Lung (tissue), 12 donors: ENCODE data around the gene MC1R. TPM values are rescaled to one million over a fixed set of nuclear protein-coding genes. Genes with fewer than 3 reads are reported as not detected.

ENCODE experiments used
- ATAC-seq: fragments of 200-7000 bp; cut with Tn5 transposase; one replicate; pipeline ENCODE4 v1.9.1; 2020; ENCODE audit warnings: moderate number of reproducible peaks; ENCODE audit not compliant: insufficient read depth, low FRiP score
- DNase-seq, 3 donors: peaks; one replicate each; pipeline ENCODE4 v3.0.0-alpha.2; 2013 to 2017
- H3K27ac ChIP-seq, 2 donors: one replicate each; pipeline ENCODE4 v1.5.1; 2013; ENCODE audit warnings: mild to moderate bottlenecking in 2 of 2, moderate library complexity in 2 of 2, control low read depth in 1 of 2, inconsistent platforms in 1 of 2, low read depth in 1 of 2, low read length in 1 of 2
- H3K27me3 ChIP-seq, 3 donors: one replicate each; pipeline ENCODE4 v1.5.1; 2013; ENCODE audit warnings: low read length in 2 of 3; ENCODE audit not compliant: control insufficient read depth in 3 of 3, insufficient read depth in 3 of 3
- H3K36me3 ChIP-seq, 4 donors: one replicate each; pipeline ENCODE4 v1.5.1; 2013; ENCODE audit warnings: low read length in 4 of 4, mild to moderate bottlenecking in 1 of 4, moderate library complexity in 1 of 4; ENCODE audit not compliant: control insufficient read depth in 4 of 4, insufficient read depth in 4 of 4
- H3K4me1 ChIP-seq, 5 donors: one replicate each; pipeline ENCODE4 v1.5.1; 2013; ENCODE audit warnings: low read length in 5 of 5, mild to moderate bottlenecking in 2 of 5, moderate library complexity in 1 of 5; ENCODE audit not compliant: control insufficient read depth in 5 of 5, insufficient read depth in 5 of 5
- H3K4me3 ChIP-seq: one replicate; pipeline ENCODE4 v1.5.1; 2013; ENCODE audit warnings: mild to moderate bottlenecking, control low read depth, moderate library complexity
- H3K9ac ChIP-seq, 2 donors: one replicate each; pipeline ENCODE4 v1.5.1; 2013; ENCODE audit warnings: low read length in 2 of 2, control low read depth in 1 of 2; ENCODE audit not compliant: insufficient read depth in 1 of 2
- H3K9me3 ChIP-seq, 4 donors: one replicate each; pipeline ENCODE4 v1.5.1; 2013; ENCODE audit warnings: low read length in 3 of 4, mild to moderate bottlenecking in 1 of 4, moderate library complexity in 1 of 4; ENCODE audit not compliant: control insufficient read depth in 4 of 4, insufficient read depth in 3 of 4
- WGBS, 2 donors: extraction: QIAGEN DNeasy Blood & Tissue Kit; methylation state at CpG; one replicate each; pipeline ENCODE4 v1.1.7; 2013; 5-methylcytosine and 5-hydroxymethylcytosine counted together
- polyA plus RNA-seq, 2 donors: library from polyadenylated mRNA; stranded (reverse); fragments of 200-250 nt; gene quantifications; one replicate each; pipeline ENCODE4 v1.2.1, GENCODE V29; 2013
- total RNA-seq, 2 donors: library from RNA; depleted of rRNA in 1 of 2; stranded (reverse); fragments of >200 nt in 1 of 2; gene quantifications; one replicate each; pipeline ENCODE4 v1.2.1, GENCODE V29; 2014 to 2021
- TF ChIP-seq, protein P1 (sequence below): IDR thresholded peaks from 2 replicates; pipeline ENCODE4 v1.5.1; 2012; ENCODE audit warnings: mild to moderate bottlenecking; ENCODE audit errors: control extremely low read depth, extremely low read depth
- donor health status: control.
- donor health status: control.
- donor health status: Bipolar disorder and iron deficiency.
- donor health status: healthy.
- donor health status: DM: yes; HTN: yes; CAD: no.

Gene MC1R
- total and polyA plus RNA-seq, 4 donors: 2.9 to 7.1 (median 3.5) TPM

DNA sequence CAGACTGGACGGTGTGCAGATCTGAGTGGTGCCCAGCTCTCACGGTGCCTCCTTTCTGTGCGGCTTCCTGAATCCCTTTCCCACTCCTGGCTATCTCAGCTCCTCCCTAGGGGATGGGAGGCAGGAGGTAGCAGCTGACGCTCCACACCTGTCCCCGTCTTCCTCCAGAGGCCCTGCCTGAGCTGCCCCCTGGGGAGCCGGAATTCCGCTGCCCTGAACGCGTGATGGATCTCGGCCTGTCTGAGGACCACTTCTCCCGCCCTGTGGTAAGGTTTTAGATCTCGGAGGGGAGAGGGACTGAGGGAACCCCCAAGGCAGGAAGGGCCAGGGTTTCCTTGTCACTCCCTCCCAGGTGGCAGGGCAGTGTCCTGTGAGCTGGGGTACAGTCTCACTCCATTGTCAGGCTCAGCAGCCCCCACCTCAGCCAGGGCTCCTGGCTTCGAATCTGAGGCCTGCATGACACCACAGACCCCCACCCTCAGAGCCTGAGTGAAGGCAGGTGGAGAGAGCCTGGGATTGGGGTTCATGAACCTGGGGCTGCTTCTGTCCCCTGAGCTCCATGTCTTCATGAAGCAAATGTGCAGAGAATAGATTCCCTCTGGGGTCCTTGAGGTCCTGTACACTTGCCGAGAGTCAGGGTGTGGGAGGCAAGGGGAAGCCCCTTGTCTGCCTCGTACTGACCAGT is 36.5 kb downstream of the MC1R start:
- DNase-seq: no peak

DNA sequence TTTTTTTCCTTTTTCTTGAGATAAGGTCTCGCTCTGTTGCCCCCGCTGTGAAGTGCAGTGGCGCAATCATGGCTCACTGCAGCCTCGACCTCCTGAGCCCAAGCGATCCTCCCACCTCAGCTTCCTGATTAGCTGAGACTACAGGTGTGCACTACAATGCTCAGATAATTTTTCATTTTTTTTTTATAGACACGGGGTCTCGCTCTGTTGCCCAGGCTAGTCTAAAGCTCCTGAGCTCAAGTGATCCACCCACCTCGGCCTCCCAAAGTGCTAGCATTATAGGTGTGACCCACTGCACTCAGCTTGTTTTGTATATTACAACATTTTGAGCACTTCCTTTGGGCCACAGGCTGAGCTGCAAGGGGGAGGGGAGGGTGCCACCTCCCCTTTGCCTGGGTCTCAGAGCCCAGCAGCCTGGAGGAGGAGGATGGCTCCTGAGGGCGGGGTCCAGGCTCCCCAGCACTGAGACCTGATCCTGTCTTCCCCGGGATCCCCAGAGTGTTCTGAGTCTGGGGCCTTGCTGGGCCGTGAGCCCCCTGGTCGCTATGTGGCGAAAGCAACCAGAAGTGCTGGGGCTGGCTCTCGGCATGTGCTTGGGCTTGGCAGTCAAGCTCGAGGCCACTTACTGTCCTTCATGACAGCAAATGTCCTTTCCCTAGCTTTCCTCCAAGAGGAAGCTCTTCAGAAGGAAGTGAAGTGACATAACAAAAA is 38.0 kb downstream of the MC1R start:
- 58 to 78% methylated on average over 15 of the region's 15 CpGs for WGBS, 2 donors
- Histone ChIP-seq H3K9ac (no peak overlapping the region), H3K36me3 (peaks cover 0 to 44% (median 11%) of the 10 kb centered on the region in 4 donors), H3K27ac (no peak overlapping the region), H3K9me3 (no peaks in the 10 kb centered on the region), H3K27me3 (no peaks in the 10 kb centered on the region), H3K4me3 (no peak overlapping the region), H3K4me1 (peaks cover 0 to 2% (median 0%) of the 10 kb centered on the region in 5 donors)
- TF ChIP-seq, protein P1, sequence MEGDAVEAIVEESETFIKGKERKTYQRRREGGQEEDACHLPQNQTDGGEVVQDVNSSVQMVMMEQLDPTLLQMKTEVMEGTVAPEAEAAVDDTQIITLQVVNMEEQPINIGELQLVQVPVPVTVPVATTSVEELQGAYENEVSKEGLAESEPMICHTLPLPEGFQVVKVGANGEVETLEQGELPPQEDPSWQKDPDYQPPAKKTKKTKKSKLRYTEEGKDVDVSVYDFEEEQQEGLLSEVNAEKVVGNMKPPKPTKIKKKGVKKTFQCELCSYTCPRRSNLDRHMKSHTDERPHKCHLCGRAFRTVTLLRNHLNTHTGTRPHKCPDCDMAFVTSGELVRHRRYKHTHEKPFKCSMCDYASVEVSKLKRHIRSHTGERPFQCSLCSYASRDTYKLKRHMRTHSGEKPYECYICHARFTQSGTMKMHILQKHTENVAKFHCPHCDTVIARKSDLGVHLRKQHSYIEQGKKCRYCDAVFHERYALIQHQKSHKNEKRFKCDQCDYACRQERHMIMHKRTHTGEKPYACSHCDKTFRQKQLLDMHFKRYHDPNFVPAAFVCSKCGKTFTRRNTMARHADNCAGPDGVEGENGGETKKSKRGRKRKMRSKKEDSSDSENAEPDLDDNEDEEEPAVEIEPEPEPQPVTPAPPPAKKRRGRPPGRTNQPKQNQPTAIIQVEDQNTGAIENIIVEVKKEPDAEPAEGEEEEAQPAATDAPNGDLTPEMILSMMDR: no peak
- DNase-seq (no peak), ATAC-seq (no peak)

More for the DNA sequence above, 36.5 kb downstream of the MC1R start:
- TF ChIP-seq, protein P1: no peak
- no peak for ATAC-seq
- WGBS, 2 donors: 95 to 96% methylated on average over 15 of the region's 15 CpGs
- Histone ChIP-seq H3K4me3 (no peak overlapping the region), H3K27ac (no peak overlapping the region), H3K4me1 (peaks cover 0 to 2% (median 0%) of the 10 kb centered on the region in 5 donors), H3K36me3 (peaks cover 0 to 30% (median 10%) of the 10 kb centered on the region in 4 donors), H3K9me3 (no peaks in the 10 kb centered on the region), H3K27me3 (no peaks in the 10 kb centered on the region), H3K9ac (no peak overlapping the region)

DNA sequence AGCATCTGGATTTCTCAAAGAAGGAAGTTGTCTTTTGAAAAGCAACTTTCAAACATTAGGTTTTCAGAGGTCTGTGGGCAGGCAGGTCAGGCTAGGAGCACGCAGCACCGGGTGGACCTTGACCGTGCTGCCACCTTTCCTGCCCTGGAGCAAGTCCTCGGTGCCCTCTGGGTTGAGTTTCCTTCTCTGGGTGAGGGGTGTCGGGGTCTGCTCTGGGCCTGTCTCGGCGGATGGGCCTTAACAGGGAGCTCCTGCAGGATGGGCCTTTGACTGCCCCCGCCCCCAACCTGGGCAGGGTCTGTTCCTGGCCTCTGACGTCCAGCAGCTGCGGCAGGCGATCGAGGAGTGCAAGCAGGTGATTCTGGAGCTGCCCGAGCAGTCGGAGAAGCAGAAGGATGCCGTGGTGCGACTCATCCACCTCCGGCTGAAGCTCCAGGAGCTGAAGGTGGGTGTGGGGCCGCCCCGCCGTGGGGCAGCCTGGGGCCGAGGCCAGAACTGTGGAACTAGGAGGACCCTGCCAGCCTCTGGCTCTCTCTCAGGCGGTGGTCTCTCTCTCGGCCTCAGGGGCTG is 38.6 kb downstream of the MC1R start:
- 71 to 86% methylated on average over 23 of the region's 23 CpGs for WGBS, 2 donors
- Histone ChIP-seq H3K9me3 (no peaks in the 10 kb centered on the region), H3K27ac (peak overlapping the region in 1 of 2 donors; percentile 35), H3K27me3 (no peaks in the 10 kb centered on the region), H3K4me1 (peaks cover 0 to 2% (median 0%) of the 10 kb centered on the region in 5 donors), H3K4me3 (no peak overlapping the region), H3K36me3 (peaks cover 0 to 47% (median 11%) of the 10 kb centered on the region in 4 donors), H3K9ac (no peak overlapping the region)
- DNase-seq (no peak), ATAC-seq (no peak)
- TF ChIP-seq, protein P1: no peak
